ENCODE results near the gene AADAC.
"Not testable (repeated sequence)": the region's sequence is repeated elsewhere in the genome, so short reads cannot be mapped to it uniquely, and the experiment has no call there.

GRCh38 chr3:151874079-151874478 lies 60.2 kb downstream of the AADAC start:
- TF ChIP-seq, protein P1, sequence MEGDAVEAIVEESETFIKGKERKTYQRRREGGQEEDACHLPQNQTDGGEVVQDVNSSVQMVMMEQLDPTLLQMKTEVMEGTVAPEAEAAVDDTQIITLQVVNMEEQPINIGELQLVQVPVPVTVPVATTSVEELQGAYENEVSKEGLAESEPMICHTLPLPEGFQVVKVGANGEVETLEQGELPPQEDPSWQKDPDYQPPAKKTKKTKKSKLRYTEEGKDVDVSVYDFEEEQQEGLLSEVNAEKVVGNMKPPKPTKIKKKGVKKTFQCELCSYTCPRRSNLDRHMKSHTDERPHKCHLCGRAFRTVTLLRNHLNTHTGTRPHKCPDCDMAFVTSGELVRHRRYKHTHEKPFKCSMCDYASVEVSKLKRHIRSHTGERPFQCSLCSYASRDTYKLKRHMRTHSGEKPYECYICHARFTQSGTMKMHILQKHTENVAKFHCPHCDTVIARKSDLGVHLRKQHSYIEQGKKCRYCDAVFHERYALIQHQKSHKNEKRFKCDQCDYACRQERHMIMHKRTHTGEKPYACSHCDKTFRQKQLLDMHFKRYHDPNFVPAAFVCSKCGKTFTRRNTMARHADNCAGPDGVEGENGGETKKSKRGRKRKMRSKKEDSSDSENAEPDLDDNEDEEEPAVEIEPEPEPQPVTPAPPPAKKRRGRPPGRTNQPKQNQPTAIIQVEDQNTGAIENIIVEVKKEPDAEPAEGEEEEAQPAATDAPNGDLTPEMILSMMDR (conservative IDR thresholded peaks at IDR 0.05; ENCODE audit: low read depth, low read length): not testable (repeated sequence)
- TF ChIP-seq EZH2 (IDR thresholded peaks at IDR 0.05; ENCODE audit: borderline replicate concordance, low read depth, low read length, poor library complexity, severe bottlenecking): not testable (repeated sequence)
